GM18499 (cell line): ENCODE results near the gene EIF3I.
"Not testable (repeated sequence)": the region's sequence is repeated elsewhere in the genome, so short reads cannot be mapped to it uniquely, and the experiment has no call there.

Experiments
- ATAC-seq: cut with Tn5 transposase; IDR thresholded peaks from one replicate; pipeline ENCODE4 v1.9.1; 2021; ENCODE audit warnings: moderate number of reproducible peaks; ENCODE audit not compliant: insufficient read depth, unreplicated experiment

EIF3I gene

DNA sequence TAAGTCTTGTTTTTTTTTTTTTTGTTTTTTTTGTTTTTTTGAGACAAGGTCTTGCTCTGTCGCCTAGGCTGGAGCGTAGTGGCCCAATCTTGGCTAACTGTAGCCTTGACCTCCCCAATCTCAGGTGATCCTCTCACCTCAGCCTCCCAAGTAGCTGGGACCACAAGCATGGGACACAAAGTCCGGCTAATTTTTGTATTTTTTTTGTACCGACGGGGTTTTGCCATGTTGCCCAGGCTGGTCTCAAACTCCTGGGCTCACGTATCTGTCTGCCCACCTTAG is 35.0 kb downstream of the EIF3I start:
- no peak for ATAC-seq

DNA sequence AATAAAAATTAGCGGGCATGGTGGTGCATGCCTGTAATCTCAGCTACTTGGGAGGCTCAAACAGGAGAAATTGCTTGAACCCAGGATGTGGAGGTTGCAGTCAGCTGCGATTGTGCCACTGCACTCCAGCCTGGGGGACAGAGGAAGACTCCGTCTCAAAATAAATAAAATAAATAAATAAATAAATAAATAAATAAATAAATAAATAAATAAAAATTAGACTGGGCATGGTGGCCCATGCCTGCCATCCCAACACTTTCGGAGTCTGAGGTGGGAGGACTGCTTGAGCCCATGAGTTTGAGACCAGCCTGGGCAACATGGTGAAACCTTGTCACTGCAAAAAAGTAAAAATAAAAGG is 41.0 kb downstream of the EIF3I start:
- ATAC-seq: not testable (repeated sequence)

DNA sequence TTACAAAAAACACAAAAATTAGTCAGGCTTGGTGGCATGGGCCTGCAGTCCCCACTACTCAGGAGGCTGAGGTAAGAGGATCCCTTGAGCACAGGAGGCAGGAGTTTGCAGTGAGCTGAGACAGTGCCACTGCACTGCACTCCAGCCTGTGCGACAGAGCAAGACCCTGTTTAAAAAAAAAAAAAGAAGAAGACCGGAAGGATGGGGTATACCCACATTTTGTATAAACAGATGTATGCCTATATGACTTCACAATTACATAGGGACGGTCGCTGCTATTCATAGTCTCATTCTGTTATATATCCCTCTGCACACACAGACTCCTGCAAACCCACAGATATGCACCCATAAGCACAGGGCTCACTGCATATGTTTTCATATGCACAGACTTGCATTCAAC is 41.5 kb downstream of the EIF3I start:
- no peak for ATAC-seq

DNA sequence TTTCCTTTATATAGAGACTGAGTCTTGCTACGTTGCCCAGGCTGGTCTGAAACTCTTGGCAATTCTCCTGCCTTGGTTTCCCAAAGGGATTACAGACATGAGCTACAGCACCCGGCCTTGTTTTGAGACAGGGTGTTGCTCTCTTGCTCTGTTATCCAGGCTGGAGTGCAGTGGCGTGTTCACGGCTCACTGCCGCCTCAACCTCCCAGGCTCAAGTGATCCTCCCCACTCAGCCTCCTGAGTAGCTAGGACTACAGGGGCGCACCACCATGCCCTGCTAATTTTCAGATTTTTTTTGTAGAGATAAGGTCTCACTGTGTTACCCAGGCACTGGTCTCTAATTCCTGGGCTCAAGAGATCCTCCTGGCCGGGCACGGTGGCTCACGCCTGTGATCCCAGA is 43.6 kb downstream of the EIF3I start:
- no peak for ATAC-seq

DNA sequence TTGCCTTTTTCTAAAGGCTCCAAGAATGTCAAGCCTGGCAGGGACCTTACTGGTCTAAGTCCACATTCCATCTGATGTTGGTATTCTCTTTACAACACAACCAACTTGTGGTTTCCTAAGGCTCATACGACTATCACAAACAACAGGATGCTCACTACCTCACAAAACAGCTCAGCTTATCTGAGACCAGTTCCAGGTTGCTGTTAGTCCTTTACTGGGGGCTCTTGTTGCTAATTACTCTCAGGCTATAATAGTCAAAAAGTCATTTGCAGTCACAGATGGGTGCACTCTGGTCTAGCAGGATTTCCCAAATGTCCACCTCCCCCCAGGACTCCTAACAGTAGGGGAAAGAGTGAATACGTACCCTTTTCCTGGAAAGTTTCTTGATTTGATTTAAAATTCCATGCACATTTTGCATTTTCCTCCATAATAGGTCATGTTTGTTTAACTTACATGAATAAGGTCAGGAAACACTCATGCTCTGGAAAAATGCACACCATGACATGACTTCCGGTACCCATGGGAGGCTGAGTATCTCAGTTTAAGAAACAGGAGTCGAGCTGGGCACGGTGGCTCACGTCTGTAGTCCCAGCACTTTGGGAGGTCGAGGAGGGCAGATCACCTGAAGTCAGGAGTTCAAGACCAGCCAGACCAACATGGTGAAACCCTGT is 44.8 kb downstream of the EIF3I start:
- no peak for ATAC-seq

DNA sequence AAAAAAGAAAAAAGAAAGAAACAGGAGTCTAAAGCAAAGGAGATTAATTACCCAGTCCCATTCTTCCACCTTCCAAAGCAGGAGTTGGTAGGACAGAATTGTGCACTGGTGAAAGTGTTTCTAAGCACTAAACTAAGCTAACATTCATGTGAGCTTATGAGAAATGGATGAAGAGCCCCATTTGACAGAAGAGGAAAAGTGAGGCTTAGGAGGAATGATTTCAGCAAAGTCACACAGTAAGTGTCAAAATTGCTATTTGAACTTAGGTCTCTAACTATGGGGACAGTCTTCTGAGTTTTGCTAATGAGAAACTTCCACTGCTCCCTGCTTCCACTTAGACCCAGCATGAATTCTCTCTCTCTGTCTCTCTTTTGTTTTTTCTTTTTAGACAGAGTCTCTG is 47.5 kb downstream of the EIF3I start:
- no peak for ATAC-seq

DNA sequence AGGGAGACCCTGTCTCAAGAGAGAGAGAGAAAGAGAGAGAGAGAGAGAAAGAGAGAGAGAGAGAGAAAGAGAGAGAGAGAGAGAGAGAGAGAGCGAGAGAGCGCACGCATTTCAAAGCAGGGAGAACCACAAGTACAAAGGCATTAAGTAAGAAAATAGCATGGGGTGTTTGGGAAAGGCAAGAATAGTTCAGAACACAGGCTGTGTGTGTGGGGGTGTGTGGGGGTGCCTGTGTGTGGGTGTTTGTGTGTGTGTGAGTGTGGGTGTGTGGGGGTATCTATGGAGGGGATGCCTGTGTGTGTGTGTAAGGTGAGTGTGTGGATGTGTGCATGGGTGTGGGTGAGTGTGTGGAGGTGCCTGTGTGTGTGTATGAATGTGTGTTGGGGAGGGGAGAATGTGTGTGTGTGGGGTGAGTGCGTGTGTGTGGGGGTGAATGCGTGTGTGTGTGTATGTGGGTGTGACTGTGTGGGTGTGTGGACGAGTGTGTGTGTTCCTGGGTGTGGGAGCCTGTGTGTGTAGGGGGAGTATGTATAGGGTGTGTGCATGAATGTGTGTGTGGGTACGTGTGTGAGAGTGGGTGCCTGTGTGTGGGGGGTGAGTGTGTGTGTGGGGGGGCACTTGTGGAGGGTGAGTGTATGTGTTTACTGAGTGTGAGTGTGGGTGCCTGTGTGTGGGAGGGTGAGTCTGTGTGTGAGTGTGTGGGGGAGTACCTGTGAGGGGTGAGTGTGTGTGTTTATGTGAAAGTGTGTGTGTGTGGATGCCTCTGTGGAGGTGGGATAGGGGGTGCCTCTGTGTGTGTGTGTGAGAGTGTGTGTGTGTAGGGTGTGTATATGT is 50.6 kb downstream of the EIF3I start:
- no peak for ATAC-seq

DNA sequence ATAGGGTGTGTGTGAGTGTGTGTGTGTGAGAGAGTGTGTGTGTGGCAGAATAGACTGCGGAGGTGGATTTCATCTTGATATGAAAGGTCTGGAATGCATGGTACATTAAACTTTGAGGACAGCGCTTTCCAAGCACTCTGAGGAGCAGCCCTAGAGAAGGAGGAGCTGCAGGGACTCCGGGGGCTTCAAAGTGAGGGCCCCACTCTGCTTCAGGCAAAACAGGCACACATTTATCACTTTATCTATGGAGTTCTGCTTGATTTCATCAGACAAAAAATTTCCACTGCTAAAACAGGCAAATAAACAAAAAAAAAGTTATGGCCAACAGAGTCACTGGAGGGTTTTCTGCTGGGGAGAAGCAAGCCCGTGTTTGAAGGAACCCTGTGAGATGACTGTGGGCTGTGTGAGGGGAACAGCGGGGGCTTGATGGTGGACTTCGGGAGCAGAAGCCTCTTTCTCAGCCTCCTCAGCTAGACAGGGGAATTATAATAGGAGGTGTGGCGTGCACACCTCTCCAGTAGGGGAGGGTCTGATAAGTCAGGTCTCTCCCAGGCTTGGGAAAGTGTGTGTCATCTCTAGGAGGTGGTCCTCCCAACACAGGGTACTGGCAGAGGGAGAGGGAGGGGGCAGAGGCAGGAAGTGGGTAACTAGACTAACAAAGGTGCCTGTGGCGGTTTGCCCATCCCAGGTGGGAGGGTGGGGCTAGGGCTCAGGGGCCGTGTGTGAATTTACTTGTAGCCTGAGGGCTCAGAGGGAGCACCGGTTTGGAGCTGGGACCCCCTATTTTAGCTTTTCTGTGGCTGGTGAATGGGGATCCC is 51.4 kb downstream of the EIF3I start:
- no peak for ATAC-seq

DNA sequence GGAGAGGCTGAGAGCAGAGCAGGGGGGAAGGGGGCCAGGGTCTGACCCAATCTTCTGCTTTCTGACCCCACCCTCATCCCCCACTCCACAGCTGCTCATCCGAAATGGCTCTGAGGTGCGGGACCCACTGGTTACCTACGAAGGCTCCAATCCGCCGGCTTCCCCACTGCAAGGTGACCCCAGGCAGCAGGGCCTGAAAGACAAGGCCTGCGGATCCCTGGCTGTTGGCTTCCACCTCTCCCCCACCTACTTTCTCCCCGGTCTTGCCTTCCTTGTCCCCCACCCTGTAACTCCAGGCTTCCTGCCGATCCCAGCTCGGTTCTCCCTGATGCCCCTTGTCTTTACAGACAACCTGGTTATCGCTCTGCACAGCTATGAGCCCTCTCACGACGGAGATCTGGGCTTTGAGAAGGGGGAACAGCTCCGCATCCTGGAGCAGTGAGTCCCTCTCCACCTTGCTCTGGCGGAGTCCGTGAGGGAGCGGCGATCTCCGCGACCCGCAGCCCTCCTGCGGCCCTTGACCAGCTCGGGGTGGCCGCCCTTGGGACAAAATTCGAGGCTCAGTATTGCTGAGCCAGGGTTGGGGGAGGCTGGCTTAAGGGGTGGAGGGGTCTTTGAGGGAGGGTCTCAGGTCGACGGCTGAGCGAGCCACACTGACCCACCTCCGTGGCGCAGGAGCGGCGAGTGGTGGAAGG is 52.6 kb downstream of the EIF3I start:
- ATAC-seq: no peak

DNA sequence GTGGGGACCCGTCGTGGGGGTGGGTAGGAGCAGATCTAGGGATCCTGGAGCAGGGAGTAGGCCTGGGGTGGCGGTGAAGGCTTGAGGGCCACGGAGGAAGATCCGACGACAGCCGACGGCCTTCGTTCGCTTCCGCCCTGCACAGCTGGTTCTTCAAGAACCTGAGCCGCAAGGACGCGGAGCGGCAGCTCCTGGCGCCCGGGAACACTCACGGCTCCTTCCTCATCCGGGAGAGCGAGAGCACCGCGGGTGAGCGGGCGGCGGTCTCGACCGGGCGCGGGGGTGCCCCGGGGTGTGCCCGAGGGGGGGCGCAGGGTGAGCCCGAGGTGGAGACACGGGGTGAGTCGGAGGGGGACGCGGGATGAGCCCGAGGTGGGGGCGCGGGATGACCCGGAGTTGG is 53.2 kb downstream of the EIF3I start:
- ATAC-seq: no peak

DNA sequence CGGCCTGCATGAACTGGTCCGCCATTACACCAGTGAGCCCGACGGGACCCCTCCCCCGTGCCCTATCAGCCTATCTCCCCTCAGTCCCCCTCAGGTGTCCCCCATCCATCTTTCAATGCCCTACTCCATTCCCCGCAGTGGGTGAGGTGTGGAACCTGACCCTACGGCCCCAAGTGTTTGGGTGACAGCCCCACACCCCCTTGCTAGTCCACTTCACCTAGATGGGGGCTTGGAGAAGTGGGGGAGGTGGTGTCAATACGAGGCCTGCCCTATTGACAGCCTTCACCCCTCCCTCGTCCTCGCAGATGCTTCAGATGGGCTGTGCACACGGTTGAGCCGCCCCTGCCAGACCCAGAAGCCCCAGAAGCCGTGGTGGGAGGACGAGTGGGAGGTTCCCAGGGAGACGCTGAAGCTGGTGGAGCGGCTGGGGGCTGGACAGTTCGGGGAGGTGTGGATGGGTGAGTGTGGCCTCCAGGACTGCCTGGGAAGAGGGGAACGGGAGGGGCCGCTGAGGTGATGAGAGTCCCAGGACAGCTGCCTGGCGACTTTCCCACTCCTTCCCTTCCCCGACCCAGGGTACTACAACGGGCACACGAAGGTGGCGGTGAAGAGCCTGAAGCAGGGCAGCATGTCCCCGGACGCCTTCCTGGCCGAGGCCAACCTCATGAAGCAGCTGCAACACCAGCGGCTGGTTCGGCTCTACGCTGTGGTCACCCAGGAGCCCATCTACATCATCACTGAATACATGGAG is 54.0 kb downstream of the EIF3I start:
- ATAC-seq: no peak
